Mesenchymal stem cell (in vitro differentiated cells and primary cell): ENCODE measurements around the gene EML6.

ENCODE experiments used
- DNase-seq: peaks from one replicate; pipeline ENCODE4 v3.0.0-alpha.2; 2013
- H2AFZ ChIP-seq: one replicate; pipeline ENCODE4 v1.6.1; 2013; ENCODE audit warnings: low read depth, mild to moderate bottlenecking, control low read depth, inconsistent platforms, low read length, moderate library complexity
- H2AK5ac ChIP-seq: 2 replicates; pipeline ENCODE4 v1.6.1; 2013; ENCODE audit warnings: low read length, moderate library complexity, mild to moderate bottlenecking, inconsistent platforms; ENCODE audit not compliant: severe bottlenecking
- H2BK120ac ChIP-seq: one replicate; pipeline ENCODE4 v1.6.1; 2013; ENCODE audit warnings: low read depth, mild to moderate bottlenecking, inconsistent platforms, low read length, moderate library complexity
- H2BK12ac ChIP-seq, 2 experiments: one replicate each; pipeline ENCODE4 v1.6.1; 2013; ENCODE audit warnings: inconsistent platforms in 2 of 2, low read length in 2 of 2, mild to moderate bottlenecking in 2 of 2, moderate library complexity in 2 of 2, control low read depth in 1 of 2
- H2BK15ac ChIP-seq: one replicate; pipeline ENCODE4 v1.6.1; 2013; ENCODE audit warnings: mild to moderate bottlenecking, low read depth, inconsistent platforms; ENCODE audit not compliant: poor library complexity, severe bottlenecking
- H2BK5ac ChIP-seq: 2 replicates; pipeline ENCODE4 v1.6.1; 2013; ENCODE audit warnings: low read depth, mild to moderate bottlenecking, low read length, control low read depth, inconsistent platforms; ENCODE audit not compliant: poor library complexity, severe bottlenecking
- H3K14ac ChIP-seq, 2 experiments: one replicate each; pipeline ENCODE4 v1.6.1; 2013; ENCODE audit warnings: inconsistent platforms in 2 of 2, low read length in 2 of 2, control low read depth in 1 of 2, mild to moderate bottlenecking in 1 of 2, moderate library complexity in 1 of 2
- H3K18ac ChIP-seq, 2 experiments: one replicate each; pipeline ENCODE4 v1.6.1; 2013; ENCODE audit warnings: inconsistent platforms in 2 of 2, low read length in 2 of 2, control low read depth in 1 of 2, low read depth in 1 of 2, mild to moderate bottlenecking in 1 of 2
- H3K23ac ChIP-seq, 2 experiments: one replicate each; pipeline ENCODE4 v1.6.1; 2013; ENCODE audit warnings: inconsistent platforms in 2 of 2, low read length in 2 of 2, mild to moderate bottlenecking in 2 of 2, moderate library complexity in 2 of 2, control low read depth in 1 of 2
- H3K27ac ChIP-seq: 2 replicates; pipeline ENCODE4 v1.5.1; 2013; ENCODE audit warnings: mild to moderate bottlenecking, moderate library complexity, low read length, control low read depth, inconsistent platforms; ENCODE audit not compliant: poor library complexity, severe bottlenecking
- H3K27me3 ChIP-seq, 2 experiments: 2 replicates each; pipeline versions ENCODE4 v1.6.1 to v1.7.0; 2013; ENCODE audit warnings: low read length in 2 of 2, mild to moderate bottlenecking in 2 of 2, moderate library complexity in 2 of 2, control low read depth in 1 of 2, inconsistent platforms in 1 of 2; ENCODE audit not compliant: control insufficient read depth in 1 of 2, insufficient read depth in 1 of 2
- H3K36me3 ChIP-seq, 2 experiments: 2 replicates each; pipeline versions ENCODE4 v1.6.1 to v1.7.0; 2013; ENCODE audit warnings: low read length in 2 of 2, control low read depth in 1 of 2, inconsistent platforms in 1 of 2, low read depth in 1 of 2, mild to moderate bottlenecking in 1 of 2; ENCODE audit not compliant: insufficient read depth in 2 of 2, control insufficient read depth in 1 of 2
- H3K4ac ChIP-seq, 2 experiments: one replicate each; pipeline ENCODE4 v1.6.1; 2013; ENCODE audit warnings: inconsistent platforms in 2 of 2, low read length in 2 of 2, mild to moderate bottlenecking in 2 of 2, moderate library complexity in 2 of 2, control low read depth in 1 of 2, low read depth in 1 of 2
- H3K4me1 ChIP-seq: 2 replicates; pipeline ENCODE4 v1.6.1; 2013; ENCODE audit warnings: low read depth, low read length, control low read depth; ENCODE audit not compliant: control insufficient read depth, insufficient read depth
- H3K4me2 ChIP-seq: 2 replicates; pipeline ENCODE4 v1.6.1; 2013; ENCODE audit warnings: low read length, mild to moderate bottlenecking, inconsistent platforms; ENCODE audit not compliant: poor library complexity, severe bottlenecking
- H3K4me3 ChIP-seq, 2 experiments: 2 replicates each; pipeline versions ENCODE4 v1.5.1 to v1.7.0; 2013; ENCODE audit warnings: low read length in 2 of 2, mild to moderate bottlenecking in 2 of 2, control low read depth in 1 of 2, low read depth in 1 of 2; ENCODE audit not compliant: insufficient read depth in 1 of 2
- H3K79me1 ChIP-seq: replicated peaks from 2 replicates; pipeline ENCODE4 v1.6.1; 2013; ENCODE audit warnings: mild to moderate bottlenecking, control low read depth, low read length, inconsistent platforms; ENCODE audit not compliant: poor library complexity, severe bottlenecking
- H3K9ac ChIP-seq: 2 replicates; pipeline ENCODE4 v1.7.0; 2013; ENCODE audit warnings: mild to moderate bottlenecking, low read length, moderate library complexity
- H3K9me3 ChIP-seq: 2 replicates; pipeline ENCODE4 v1.7.0; 2013; ENCODE audit warnings: mild to moderate bottlenecking, low read length; ENCODE audit not compliant: control insufficient read depth
- H4K8ac ChIP-seq: one replicate; pipeline ENCODE4 v1.6.1; 2013; ENCODE audit warnings: inconsistent platforms, mild to moderate bottlenecking, low read length, moderate library complexity
- H4K91ac ChIP-seq: one replicate; pipeline ENCODE4 v1.6.1; 2013; ENCODE audit warnings: mild to moderate bottlenecking, low read length, inconsistent platforms
- WGBS: methylation state at CpG from one replicate; pipeline ENCODE4 v1.1.7; 2013; ENCODE audit warnings: mixed read lengths; 5-methylcytosine and 5-hydroxymethylcytosine counted together

Gene EML6

GRCh38 chr2:54752439-54752838 lies 29.0 kb downstream of the EML6 start:
- Histone ChIP-seq H3K9ac (no peak overlapping the region), H4K8ac (no peak overlapping the region), H2BK15ac (no peak overlapping the region), H3K14ac (no peak overlapping the region), H3K4me1 (no peaks in the 10 kb centered on the region), H3K4ac (no peak overlapping the region), H3K18ac (no peak overlapping the region), H3K4me3 (no peak overlapping the region), H3K36me3 (no peaks in the 10 kb centered on the region), H2BK5ac (no peak overlapping the region), H2BK12ac (no peak overlapping the region), H2AK5ac (no peak overlapping the region), H3K79me1 (no peaks in the 10 kb centered on the region), H3K23ac (no peak overlapping the region), H3K9me3 (no peaks in the 10 kb centered on the region), H3K4me2 (no peak overlapping the region), H2AFZ (no peak overlapping the region), H3K27ac (no peak overlapping the region), H2BK120ac (no peak overlapping the region), H4K91ac (no peak overlapping the region), H3K27me3 (no peaks in the 10 kb centered on the region)
- no CpG with 5 or more reads among the region's 1 CpG for WGBS
- DNase-seq, result no peak

GRCh38 chr2:54755641-54756326 lies 32.3 kb downstream of the EML6 start:
- H3K9ac ChIP-seq, result no peak overlapping the region
- no peak overlapping the region for H3K4ac ChIP-seq
- DNase-seq, result no peak
- H2AK5ac ChIP-seq, result no peak overlapping the region
- H3K18ac ChIP-seq, result no peak overlapping the region
- H4K91ac ChIP-seq, result no peak overlapping the region
- H3K4me3 ChIP-seq, result no peak overlapping the region
- H4K8ac ChIP-seq, result no peak overlapping the region
- H3K27me3 ChIP-seq, result no peaks in the 10 kb centered on the region
- no peak overlapping the region for H3K4me2 ChIP-seq
- no peaks in the 10 kb centered on the region for H3K79me1 ChIP-seq
- WGBS, result 83% methylated on average over 8 of the region's 9 CpGs
- no peak overlapping the region for H2BK120ac ChIP-seq
- H3K36me3 ChIP-seq, result no peaks in the 10 kb centered on the region
- H3K23ac ChIP-seq, result no peak overlapping the region
- H2BK5ac ChIP-seq, result no peak overlapping the region
- no peak overlapping the region for H2AFZ ChIP-seq
- no peak overlapping the region for H3K27ac ChIP-seq
- H2BK15ac ChIP-seq, result no peak overlapping the region
- no peak overlapping the region for H2BK12ac ChIP-seq
- no peaks in the 10 kb centered on the region for H3K9me3 ChIP-seq
- no peak overlapping the region for H3K14ac ChIP-seq
- H3K4me1 ChIP-seq, result no peaks in the 10 kb centered on the region

GRCh38 chr2:54757500-54757899 lies 34.0 kb downstream of the EML6 start:
- no peak overlapping the region for H4K8ac ChIP-seq
- no peaks in the 10 kb centered on the region for H3K9me3 ChIP-seq
- H3K27ac ChIP-seq, result no peak overlapping the region
- peak; percentile 12 for DNase-seq
- H3K36me3 ChIP-seq, result no peaks in the 10 kb centered on the region
- H2BK120ac ChIP-seq, result no peak overlapping the region
- H3K4me1 ChIP-seq, result no peaks in the 10 kb centered on the region
- H2BK12ac ChIP-seq, result no peak overlapping the region
- no peak overlapping the region for H2AK5ac ChIP-seq
- H3K79me1 ChIP-seq, result no peaks in the 10 kb centered on the region
- WGBS, result 88% methylated on average over 4 of the region's 4 CpGs
- peak overlapping the region in 1 of 2 experiments; percentile 46 for H3K4me3 ChIP-seq
- H3K4me2 ChIP-seq, result no peak overlapping the region
- H3K27me3 ChIP-seq, result no peaks in the 10 kb centered on the region
- H3K18ac ChIP-seq, result peak overlapping the region in 1 of 2 experiments; percentile 8
- no peak overlapping the region for H2BK5ac ChIP-seq
- no peak overlapping the region for H3K23ac ChIP-seq
- H3K14ac ChIP-seq, result no peak overlapping the region
- peak overlapping the region; percentile 72 for H3K9ac ChIP-seq
- no peak overlapping the region for H2BK15ac ChIP-seq
- H3K4ac ChIP-seq, result no peak overlapping the region
- peak overlapping the region; percentile 42 for H2AFZ ChIP-seq
- no peak overlapping the region for H4K91ac ChIP-seq

GRCh38 chr2:54758951-54759350 lies 35.5 kb downstream of the EML6 start:
- Histone ChIP-seq H3K79me1 (no peaks in the 10 kb centered on the region), H2BK120ac (no peak overlapping the region), H3K18ac (no peak overlapping the region), H2BK5ac (no peak overlapping the region), H4K8ac (no peak overlapping the region), H2BK12ac (no peak overlapping the region), H2BK15ac (no peak overlapping the region), H3K36me3 (no peaks in the 10 kb centered on the region), H3K4me2 (no peak overlapping the region), H3K4me3 (no peak overlapping the region), H3K27ac (no peak overlapping the region), H2AK5ac (no peak overlapping the region), H4K91ac (no peak overlapping the region), H3K23ac (no peak overlapping the region), H3K4me1 (no peaks in the 10 kb centered on the region), H3K9me3 (no peaks in the 10 kb centered on the region), H3K14ac (no peak overlapping the region), H3K9ac (no peak overlapping the region), H3K27me3 (no peaks in the 10 kb centered on the region), H2AFZ (no peak overlapping the region), H3K4ac (no peak overlapping the region)
- no peak for DNase-seq
- WGBS, result 94% methylated on average over 1 of the region's 1 CpG
